A549 (cell line): ENCODE measurements around the gene TAF8. TPM values are rescaled to one million over a fixed set of nuclear protein-coding genes. Genes with fewer than 3 reads are reported as not detected.

ENCODE experiments used
- ATAC-seq, 2 experiments: fragments of 200-7000 bp in 1 of 2; fragments of >200 bp in 1 of 2; cut with Nextera tagmentation in 1 of 2; cut with Tn5 transposase in 1 of 2; 3 replicates each; pipeline versions ENCODE4 v1.8.0 to v1.9.1; 2018 to 2020; ENCODE audit warnings: mild to moderate bottlenecking in 1 of 2, moderate library complexity in 1 of 2
- CTCF ChIA-PET: fragments of 300-600 bp; sonication (Branson Sonifier 250); formaldehyde crosslinking; extraction: SDS; loops from one replicate; lab custom pipeline; 2021; ENCODE audit warnings: antibody characterized with exemption, inconsistent platforms; lab: Yijun Ruan, JAX
- POLR2A ChIA-PET: fragments of 350-600 bp; formaldehyde crosslinking; extraction: SDS; loops from one replicate; lab custom pipeline; 2021; ENCODE audit warnings: antibody characterized with exemption, inconsistent platforms; lab: Yijun Ruan, JAX
- DNase-seq, 2 experiments: peaks; one replicate each; pipeline versions ENCODE4 v3.0.0 to v3.0.0-alpha.2; 2011 to 2016; ENCODE audit warnings: low read depth in 1 of 2, low spot score in 1 of 2
- FAIRE-seq: peaks from 2 replicates; lab custom pipeline; 2011; peaks lifted over from hg19 to GRCh38; lab: Jason Lieb, UNC
- H3K27ac ChIP-seq, 2 experiments: fragments of >200 bp; sonication (Bioruptor Twin); formaldehyde crosslinking; 3 replicates each; pipeline ENCODE4 v1.5.1; 2016 to 2017
- H3K4me1 ChIP-seq: fragments of >200 bp; sonication (Bioruptor Twin); formaldehyde crosslinking; 3 replicates; pipeline ENCODE4 v1.6.1; 2016
- H3K4me2 ChIP-seq: fragments of >200 bp; sonication (Bioruptor Twin); formaldehyde crosslinking; 3 replicates; pipeline ENCODE4 v1.6.1; 2016
- H3K4me3 ChIP-seq: fragments of >200 bp; sonication (Bioruptor Twin); formaldehyde crosslinking; 3 replicates; pipeline ENCODE4 v1.5.1; 2016
- H3K9me3 ChIP-seq: fragments of >200 bp; sonication (Bioruptor Twin); formaldehyde crosslinking; 3 replicates; pipeline ENCODE4 v1.6.1; 2016
- CBX2 ChIP-seq: fragments of 200-600 bp; sonication (generic); IDR thresholded peaks from 2 replicates; pipeline ENCODE4 v1.6.1; 2016; ENCODE audit warnings: low read depth, mild to moderate bottlenecking, borderline replicate concordance
- CHD4 ChIP-seq: fragments of 200-600 bp; sonication (generic); IDR thresholded peaks from 2 replicates; pipeline ENCODE4 v1.6.1; 2016; ENCODE audit warnings: antibody characterized with exemption, mild to moderate bottlenecking, borderline replicate concordance
- ESRRA ChIP-seq: fragments of 150-350 bp; IDR thresholded peaks from 2 replicates; pipeline ENCODE4 v1.6.1; 2014; ENCODE audit warnings: mild to moderate bottlenecking, low read length, borderline replicate concordance
- FOSB ChIP-seq: fragments of 250-450 bp; sonication (Bioruptor Pico); IDR thresholded peaks from 2 replicates; pipeline ENCODE4 v1.5.0; 2020; ENCODE audit warnings: mild to moderate bottlenecking, moderate library complexity
- FOXS1 ChIP-seq: fragments of 250-450 bp; sonication (Bioruptor Pico); IDR thresholded peaks from 2 replicates; pipeline ENCODE4 v1.5.0; 2020; ENCODE audit warnings: mild to moderate bottlenecking, moderate library complexity
- GATA3 ChIP-seq: IDR thresholded peaks from 2 replicates; pipeline ENCODE4 v1.6.1; 2012; ENCODE audit warnings: borderline replicate concordance
- HEYL ChIP-seq: fragments of 250-450 bp; sonication (Bioruptor Pico); IDR thresholded peaks from 2 replicates; pipeline ENCODE4 v1.8.0; 2021; ENCODE audit warnings: mild to moderate bottlenecking, moderate library complexity
- HOXA7 ChIP-seq: fragments of 250-450 bp; sonication (Bioruptor Pico); IDR thresholded peaks from 2 replicates; pipeline ENCODE4 v1.5.0; 2020; ENCODE audit warnings: mild to moderate bottlenecking, moderate library complexity
- JUNB ChIP-seq: fragments of >200 bp; sonication (Bioruptor Twin); formaldehyde crosslinking; IDR thresholded peaks from 2 replicates; pipeline ENCODE4 v1.6.1; 2016
- MAFK ChIP-seq: fragments of 450-650 bp; IDR thresholded peaks from 2 replicates; pipeline ENCODE4 v1.6.1; 2014; ENCODE audit not compliant: partially characterized antibody
- NFE2L2 ChIP-seq: fragments of 150-350 bp; conservative IDR thresholded peaks from 2 replicates; pipeline ENCODE4 v1.6.1; 2014; ENCODE audit warnings: low read length
- NR3C1 ChIP-seq: fragments of >200 bp; sonication (Bioruptor Twin); formaldehyde crosslinking; IDR thresholded peaks from 3 replicates; pipeline ENCODE4 v1.6.1; 2017
- POLR2A ChIP-seq: IDR thresholded peaks from 2 replicates; pipeline ENCODE4 v1.6.1; 2012; ENCODE audit warnings: mild to moderate bottlenecking, low read length
- POLR2AphosphoS2 ChIP-seq: conservative IDR thresholded peaks from 2 replicates; pipeline ENCODE4 v1.6.1; 2012; ENCODE audit warnings: low read length, improper control_type of control experiment, inconsistent platforms
- RARB ChIP-seq: fragments of 250-450 bp; sonication (Bioruptor Pico); IDR thresholded peaks from 2 replicates; pipeline ENCODE4 v1.8.0; 2021; ENCODE audit warnings: mild to moderate bottlenecking, moderate library complexity
- RCOR1 ChIP-seq: fragments of 150-350 bp; IDR thresholded peaks from 2 replicates; pipeline ENCODE4 v1.6.1; 2014; ENCODE audit warnings: antibody characterized with exemption, low read length, low read depth
- RFX5 ChIP-seq: fragments of 450-650 bp; IDR thresholded peaks from 2 replicates; pipeline ENCODE4 v1.7.1; 2014; ENCODE audit warnings: antibody characterized with exemption, mild to moderate bottlenecking, moderate library complexity
- TFCP2L1 ChIP-seq: fragments of 250-450 bp; sonication (Bioruptor Pico); IDR thresholded peaks from 2 replicates; pipeline ENCODE4 v1.5.0; 2021; ENCODE audit warnings: mild to moderate bottlenecking
- ZNF302 ChIP-seq: fragments of 250-450 bp; sonication (Bioruptor Pico); IDR thresholded peaks from 2 replicates; pipeline ENCODE4 v1.9.0; 2021; ENCODE audit warnings: inconsistent platforms, mild to moderate bottlenecking, moderate library complexity
- WGBS: methylation state at CpG from one replicate; pipeline ENCODE4 v1.1.6; 2017; ENCODE audit errors: missing lambda C conversion rate; 5-methylcytosine and 5-hydroxymethylcytosine counted together
- polyA plus RNA-seq, 4 experiments: library from polyadenylated mRNA; depleted of rRNA in 3 of 4; stranded (reverse); fragments of >200 nt; fragmentation: RNase III in 1 of 4; extraction: RNeasy Plus Mini Kit Qiagen cat#74134 plus additional on column Dnase treatment in 1 of 4; gene quantifications; 2 replicates in 3 of 4; 3 replicates in 1 of 4; pipeline ENCODE4 v1.2.3, GENCODE V29; 2011 to 2017
- TF ChIP-seq, protein P1 (sequence below): fragments of >200 bp; sonication (Bioruptor Twin); formaldehyde crosslinking; IDR thresholded peaks from 3 replicates; pipeline ENCODE4 v1.5.1; 2016
- TF ChIP-seq, protein P2 (sequence below): fragments of 250-450 bp; sonication (Bioruptor Pico); IDR thresholded peaks from 2 replicates; pipeline ENCODE4 v1.5.0; 2020; ENCODE audit warnings: low read depth, mild to moderate bottlenecking, moderate library complexity
- TF ChIP-seq, protein P3 (sequence below): fragments of 150-350 bp; IDR thresholded peaks from 2 replicates; pipeline ENCODE4 v1.6.1; 2014; ENCODE audit warnings: low read depth, mild to moderate bottlenecking, low read length
- TF ChIP-seq, protein P4 (sequence below): IDR thresholded peaks from 2 replicates; pipeline ENCODE4 v1.6.1; 2012; ENCODE audit warnings: low read depth, borderline replicate concordance
- TF ChIP-seq, protein P5 (sequence below): fragments of >200 bp; sonication (Bioruptor Twin); formaldehyde crosslinking; IDR thresholded peaks from 3 replicates; pipeline ENCODE4 v1.6.1; 2016

The TAF8 gene
- polyA plus RNA-seq, 2 of the 4 experiments (the other 2 are of a cell fraction) = 14.0 to 18.7 TPM

DNA sequence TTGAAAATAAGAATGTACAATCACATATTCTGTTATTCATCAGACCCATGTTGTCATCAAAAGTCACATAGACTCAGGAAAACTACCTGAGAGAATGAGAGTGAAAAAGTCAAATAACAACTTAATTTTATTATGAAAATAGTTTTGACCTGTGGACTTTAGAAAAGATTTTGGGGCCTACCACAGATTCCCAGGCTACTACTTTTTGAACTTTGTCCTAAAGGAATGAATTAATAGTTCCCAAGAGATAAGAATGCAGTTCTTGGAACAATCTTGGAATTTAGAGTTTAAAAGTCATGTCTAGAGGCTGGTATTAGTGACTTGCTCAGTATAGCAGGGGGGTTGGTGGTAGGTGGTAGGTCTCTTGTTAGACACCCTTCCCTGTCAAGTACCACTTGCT, 3.3 kb downstream of the TAF8 start:
- Histone ChIP-seq H3K4me1 (peaks cover 12% of the 10 kb centered on the region; the same call in 2 of the 3 replicates), H3K9me3 (no peaks in the 10 kb centered on the region), H3K4me2 (no peak overlapping the region), H3K27ac (no peak overlapping the region), H3K4me3 (no peak overlapping the region)
- ATAC-seq (no peak), FAIRE-seq (no peak), DNase-seq (no peak)
- ChIA-PET POLR2A (interaction anchor here (0.7 kb wide), 1 partner anchor 229 kb away, joined by 4 read pairs; no protein-coding TSS in a partner anchor), CTCF (interaction anchor here (1.6 to 2.3 kb wide), 2 partner anchors 9 to 22 kb away, joined by 6 to 9 read pairs; no protein-coding TSS in a partner anchor)
- TF ChIP-seq RARB (CRISPR knock-in tag) = no peak
- no peak for TF ChIP-seq TFCP2L1 (CRISPR knock-in tag)
- no peak for TF ChIP-seq JUNB
- TF ChIP-seq CBX2 = no peak
- TF ChIP-seq ESRRA = no peak
- TF ChIP-seq, protein P1, sequence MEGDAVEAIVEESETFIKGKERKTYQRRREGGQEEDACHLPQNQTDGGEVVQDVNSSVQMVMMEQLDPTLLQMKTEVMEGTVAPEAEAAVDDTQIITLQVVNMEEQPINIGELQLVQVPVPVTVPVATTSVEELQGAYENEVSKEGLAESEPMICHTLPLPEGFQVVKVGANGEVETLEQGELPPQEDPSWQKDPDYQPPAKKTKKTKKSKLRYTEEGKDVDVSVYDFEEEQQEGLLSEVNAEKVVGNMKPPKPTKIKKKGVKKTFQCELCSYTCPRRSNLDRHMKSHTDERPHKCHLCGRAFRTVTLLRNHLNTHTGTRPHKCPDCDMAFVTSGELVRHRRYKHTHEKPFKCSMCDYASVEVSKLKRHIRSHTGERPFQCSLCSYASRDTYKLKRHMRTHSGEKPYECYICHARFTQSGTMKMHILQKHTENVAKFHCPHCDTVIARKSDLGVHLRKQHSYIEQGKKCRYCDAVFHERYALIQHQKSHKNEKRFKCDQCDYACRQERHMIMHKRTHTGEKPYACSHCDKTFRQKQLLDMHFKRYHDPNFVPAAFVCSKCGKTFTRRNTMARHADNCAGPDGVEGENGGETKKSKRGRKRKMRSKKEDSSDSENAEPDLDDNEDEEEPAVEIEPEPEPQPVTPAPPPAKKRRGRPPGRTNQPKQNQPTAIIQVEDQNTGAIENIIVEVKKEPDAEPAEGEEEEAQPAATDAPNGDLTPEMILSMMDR = no peak
- TF ChIP-seq, protein P2, sequence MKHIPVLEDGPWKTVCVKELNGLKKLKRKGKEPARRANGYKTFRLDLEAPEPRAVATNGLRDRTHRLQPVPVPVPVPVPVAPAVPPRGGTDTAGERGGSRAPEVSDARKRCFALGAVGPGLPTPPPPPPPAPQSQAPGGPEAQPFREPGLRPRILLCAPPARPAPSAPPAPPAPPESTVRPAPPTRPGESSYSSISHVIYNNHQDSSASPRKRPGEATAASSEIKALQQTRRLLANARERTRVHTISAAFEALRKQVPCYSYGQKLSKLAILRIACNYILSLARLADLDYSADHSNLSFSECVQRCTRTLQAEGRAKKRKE = no peak
- TF ChIP-seq, protein P3, sequence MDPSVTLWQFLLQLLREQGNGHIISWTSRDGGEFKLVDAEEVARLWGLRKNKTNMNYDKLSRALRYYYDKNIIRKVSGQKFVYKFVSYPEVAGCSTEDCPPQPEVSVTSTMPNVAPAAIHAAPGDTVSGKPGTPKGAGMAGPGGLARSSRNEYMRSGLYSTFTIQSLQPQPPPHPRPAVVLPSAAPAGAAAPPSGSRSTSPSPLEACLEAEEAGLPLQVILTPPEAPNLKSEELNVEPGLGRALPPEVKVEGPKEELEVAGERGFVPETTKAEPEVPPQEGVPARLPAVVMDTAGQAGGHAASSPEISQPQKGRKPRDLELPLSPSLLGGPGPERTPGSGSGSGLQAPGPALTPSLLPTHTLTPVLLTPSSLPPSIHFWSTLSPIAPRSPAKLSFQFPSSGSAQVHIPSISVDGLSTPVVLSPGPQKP = no peak
- TF ChIP-seq, protein P4, sequence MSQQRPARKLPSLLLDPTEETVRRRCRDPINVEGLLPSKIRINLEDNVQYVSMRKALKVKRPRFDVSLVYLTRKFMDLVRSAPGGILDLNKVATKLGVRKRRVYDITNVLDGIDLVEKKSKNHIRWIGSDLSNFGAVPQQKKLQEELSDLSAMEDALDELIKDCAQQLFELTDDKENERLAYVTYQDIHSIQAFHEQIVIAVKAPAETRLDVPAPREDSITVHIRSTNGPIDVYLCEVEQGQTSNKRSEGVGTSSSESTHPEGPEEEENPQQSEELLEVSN = no peak
- no peak for TF ChIP-seq RCOR1

DNA sequence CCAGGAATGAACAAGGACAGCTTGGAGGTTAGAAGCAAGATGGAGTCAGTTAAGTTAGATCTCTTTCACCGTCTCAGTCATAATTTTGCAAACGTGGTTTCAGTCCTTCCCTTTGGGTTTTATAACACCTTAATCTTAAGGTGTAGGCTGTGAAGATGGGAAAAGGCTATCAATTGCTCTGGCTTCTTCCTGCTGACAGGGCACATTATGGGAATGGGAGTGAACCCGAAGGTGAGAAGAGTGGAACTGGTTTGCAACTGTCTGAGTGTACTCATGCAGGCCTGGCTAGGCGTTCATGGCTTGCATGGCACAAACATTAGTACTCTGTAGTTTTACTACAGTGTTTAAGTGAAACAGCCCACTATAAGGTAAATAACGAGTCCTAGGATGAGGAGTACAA, 9.4 kb downstream of the TAF8 start:
- Histone ChIP-seq H3K27ac (no peak overlapping the region), H3K9me3 (no peaks in the 10 kb centered on the region), H3K4me3 (no peak overlapping the region), H3K4me1 (no peaks in the 10 kb centered on the region), H3K4me2 (no peak overlapping the region)
- FAIRE-seq (no peak), ATAC-seq (no peak), DNase-seq (no peak)
- 86% methylated on average over 5 of the region's 5 CpGs for WGBS
- no peak for TF ChIP-seq RARB (CRISPR knock-in tag)
- peak; percentile 34 for TF ChIP-seq MAFK
- no peak for TF ChIP-seq HOXA7 (CRISPR knock-in tag)
- no peak for TF ChIP-seq FOXS1 (CRISPR knock-in tag)
- TF ChIP-seq NR3C1 = no peak
- TF ChIP-seq, protein P5, sequence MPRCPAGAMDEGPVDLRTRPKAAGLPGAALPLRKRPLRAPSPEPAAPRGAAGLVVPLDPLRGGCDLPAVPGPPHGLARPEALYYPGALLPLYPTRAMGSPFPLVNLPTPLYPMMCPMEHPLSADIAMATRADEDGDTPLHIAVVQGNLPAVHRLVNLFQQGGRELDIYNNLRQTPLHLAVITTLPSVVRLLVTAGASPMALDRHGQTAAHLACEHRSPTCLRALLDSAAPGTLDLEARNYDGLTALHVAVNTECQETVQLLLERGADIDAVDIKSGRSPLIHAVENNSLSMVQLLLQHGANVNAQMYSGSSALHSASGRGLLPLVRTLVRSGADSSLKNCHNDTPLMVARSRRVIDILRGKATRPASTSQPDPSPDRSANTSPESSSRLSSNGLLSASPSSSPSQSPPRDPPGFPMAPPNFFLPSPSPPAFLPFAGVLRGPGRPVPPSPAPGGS = no peak
- no peak for TF ChIP-seq POLR2AphosphoS2
- CTCF ChIA-PET = interaction anchor here (0.6 to 1.0 kb wide), 4 partner anchors 15 to 107 kb away, joined by 3 to 4 read pairs (median 3); no protein-coding TSS in a partner anchor
- POLR2A ChIA-PET = no interaction called here

DNA sequence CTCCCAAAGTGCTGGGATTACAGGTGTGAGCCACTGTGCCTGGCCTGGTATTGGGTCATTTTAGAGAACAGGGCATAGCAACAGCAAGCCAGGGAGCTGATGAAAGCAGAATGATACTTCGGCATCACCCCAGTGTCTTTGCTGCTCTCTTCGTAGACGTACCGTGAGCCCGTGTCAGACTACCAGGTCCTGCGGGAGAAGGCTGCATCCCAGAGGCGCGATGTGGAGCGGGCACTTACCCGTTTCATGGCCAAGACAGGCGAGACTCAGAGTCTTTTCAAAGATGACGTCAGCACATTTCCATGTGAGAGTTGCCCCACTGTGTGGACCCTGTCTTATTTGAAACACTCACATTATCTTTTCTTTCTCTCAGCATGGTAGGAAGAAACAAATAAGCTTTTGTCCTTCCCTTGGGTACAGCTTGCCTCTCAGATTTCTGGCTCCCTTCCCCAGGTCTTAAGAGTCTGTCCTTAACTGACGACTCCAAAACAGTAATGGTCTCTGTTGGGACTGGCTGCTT, 15.9 kb downstream of the TAF8 start:
- DNase-seq (no peak), FAIRE-seq (no peak), ATAC-seq (no peak)
- Histone ChIP-seq H3K4me1 (no peaks in the 10 kb centered on the region), H3K27ac (no peak overlapping the region), H3K4me2 (no peak overlapping the region), H3K4me3 (no peak overlapping the region), H3K9me3 (no peaks in the 10 kb centered on the region)
- TF ChIP-seq HEYL (CRISPR knock-in tag) (no peak), GATA3 (no peak), FOSB (no peak), RFX5 (no peak), ZNF302 (CRISPR knock-in tag) (no peak), NFE2L2 (no peak), POLR2A (no peak), CHD4 (no peak)
- CTCF ChIA-PET = interaction anchor here (1.1 to 2.4 kb wide), 2 partner anchors 9 to 10 kb away, joined by 4 to 10 read pairs; no protein-coding TSS in a partner anchor
- POLR2A ChIA-PET = no interaction called here
- 92% methylated on average over 11 of the region's 13 CpGs for WGBS
